ENCODE results near the gene NDUFS6.

The NDUFS6 gene

GRCh38 chr5:1805326-1805725 lies 4.1 kb downstream of the NDUFS6 start:
- H3K4me3 ChIP-seq (ENCODE audit: low read depth, low read length), result no peak overlapping the region
- no peak for DNase-seq (ENCODE audit: low read depth)
- TF ChIP-seq CTCF (conservative IDR thresholded peaks at IDR 0.05; ENCODE audit: low read depth, low read length), result no peak

GRCh38 chr5:1805736-1806135 lies 4.5 kb downstream of the NDUFS6 start:
- H3K4me3 ChIP-seq (ENCODE audit: low read depth, low read length), result no peak overlapping the region
- no peak for TF ChIP-seq CTCF (conservative IDR thresholded peaks at IDR 0.05; ENCODE audit: low read depth, low read length)
- no peak for DNase-seq (ENCODE audit: low read depth)

- TF ChIP-seq CTCF (conservative IDR thresholded peaks at IDR 0.05; ENCODE audit: low read depth, low read length), result no peak
- no peak overlapping the region for H3K4me3 ChIP-seq (ENCODE audit: low read depth, low read length)
- DNase-seq (ENCODE audit: low read depth), result no peak
Observed at GRCh38 chr5:1806199-1806598, 5.0 kb downstream of the NDUFS6 start.

GRCh38 chr5:1806974-1807373 lies 5.8 kb downstream of the NDUFS6 start:
- no peak for DNase-seq (ENCODE audit: low read depth)

GRCh38 chr5:1807451-1808185 lies 6.4 kb downstream of the NDUFS6 start:
- TF ChIP-seq CTCF (conservative IDR thresholded peaks at IDR 0.05; ENCODE audit: low read depth, low read length), result no peak
- H3K4me3 ChIP-seq (ENCODE audit: low read depth, low read length), result no peak overlapping the region
- DNase-seq (ENCODE audit: low read depth), result no peak

More at GRCh38 chr5:1806974-1807373, 5.8 kb downstream of the NDUFS6 start:
- TF ChIP-seq CTCF (conservative IDR thresholded peaks at IDR 0.05; ENCODE audit: low read depth, low read length), result no peak
- H3K4me3 ChIP-seq (ENCODE audit: low read depth, low read length), result no peak overlapping the region

- TF ChIP-seq CTCF (conservative IDR thresholded peaks at IDR 0.05; ENCODE audit: low read depth, low read length), result no peak
- H3K4me3 ChIP-seq (ENCODE audit: low read depth, low read length), result no peak overlapping the region
- peak; percentile 75 for DNase-seq (ENCODE audit: low read depth)
Observed at GRCh38 chr5:1808439-1808838, 7.2 kb downstream of the NDUFS6 start.

- H3K4me3 ChIP-seq (ENCODE audit: low read depth, low read length), result no peak overlapping the region
- DNase-seq (ENCODE audit: low read depth), result no peak
- no peak for TF ChIP-seq CTCF (conservative IDR thresholded peaks at IDR 0.05; ENCODE audit: low read depth, low read length)
Observed at GRCh38 chr5:1809416-1810035, 8.3 kb downstream of the NDUFS6 start.
